WTC11 (cell line): ENCODE results near the gene PIP5K1A. TPM values are rescaled to one million over a fixed set of nuclear protein-coding genes. Genes with fewer than 3 reads are reported as not detected.

ENCODE experiments used
- ATAC-seq: fragments of 200-7000 bp; cut with Tn5 transposase; 2 replicates; pipeline ENCODE4 v1.10.0; 2021; ENCODE audit warnings: mild to moderate bottlenecking, moderate library complexity
- CTCF ChIA-PET: fragments of 300-600 bp; sonication (Branson Sonifier 250); formaldehyde crosslinking; loops from one replicate; lab custom pipeline; 2021; ENCODE audit warnings: antibody characterized with exemption; lab: Charles Lee
- POLR2A ChIA-PET: fragments of 350-600 bp; sonication (Branson Sonifier 250); formaldehyde crosslinking; loops from one replicate; lab custom pipeline; 2021; ENCODE audit warnings: antibody characterized with exemption; lab: Charles Lee
- DNase-seq: peaks from one replicate; pipeline ENCODE4 v3.0.0; 2021; ENCODE audit warnings: low spot score
- H3K27ac Mint-ChIP-seq: 2 replicates; pipeline ENCODE4 v1.8.0; 2021; ENCODE audit warnings: mixed read lengths
- H3K27me3 Mint-ChIP-seq: 2 replicates; pipeline ENCODE4 v1.8.0; 2021; ENCODE audit warnings: low read depth, mild to moderate bottlenecking, moderate library complexity, mixed read lengths
- H3K36me3 Mint-ChIP-seq: 2 replicates; pipeline ENCODE4 v1.8.0; 2021; ENCODE audit warnings: mixed read lengths
- H3K4me1 Mint-ChIP-seq: 2 replicates; pipeline ENCODE4 v1.8.0; 2022; ENCODE audit warnings: mixed read lengths
- H3K4me3 Mint-ChIP-seq: 2 replicates; pipeline ENCODE4 v1.8.0; 2021; ENCODE audit warnings: mild to moderate bottlenecking, moderate library complexity, mixed read lengths
- H3K9me3 Mint-ChIP-seq: 2 replicates; pipeline ENCODE4 v1.8.0; 2021; ENCODE audit warnings: mixed read lengths
- CREB1 ChIP-seq: sonication (generic); formaldehyde crosslinking; IDR thresholded peaks from 2 replicates; pipeline ENCODE4 v1.8.0; 2023; ENCODE audit warnings: mild to moderate bottlenecking, missing genetic modification reagents
- CREM ChIP-seq: sonication (generic); formaldehyde crosslinking; IDR thresholded peaks from 2 replicates; pipeline ENCODE4 v1.8.1; 2022; ENCODE audit warnings: mild to moderate bottlenecking, missing genetic modification reagents, moderate library complexity
- FOXK1 ChIP-seq: sonication (generic); formaldehyde crosslinking; IDR thresholded peaks from 2 replicates; pipeline ENCODE4 v1.8.0; 2022; ENCODE audit warnings: mild to moderate bottlenecking, moderate library complexity, missing genetic modification reagents
- GABPB1 ChIP-seq: sonication (generic); formaldehyde crosslinking; IDR thresholded peaks from 2 replicates; pipeline ENCODE4 v1.8.1; 2023; ENCODE audit warnings: mild to moderate bottlenecking, missing genetic modification reagents
- HMGXB4 ChIP-seq: sonication (generic); formaldehyde crosslinking; IDR thresholded peaks from 2 replicates; pipeline ENCODE4 v1.8.1; 2023; ENCODE audit warnings: mild to moderate bottlenecking, moderate library complexity, missing genetic modification reagents
- KAT7 ChIP-seq: sonication (generic); formaldehyde crosslinking; IDR thresholded peaks from 2 replicates; pipeline ENCODE4 v1.8.1; 2023; ENCODE audit warnings: missing genetic modification reagents, mild to moderate bottlenecking, borderline replicate concordance
- MLX ChIP-seq: sonication (generic); formaldehyde crosslinking; IDR thresholded peaks from 2 replicates; pipeline ENCODE4 v1.8.1; 2023; ENCODE audit warnings: mild to moderate bottlenecking, missing genetic modification reagents, moderate library complexity
- NFATC4 ChIP-seq: fragments of 250-450 bp; sonication (Bioruptor Pico); IDR thresholded peaks from 2 replicates; pipeline ENCODE4 v1.9.0; 2021; ENCODE audit warnings: mild to moderate bottlenecking
- NFE2L1 ChIP-seq: sonication (generic); formaldehyde crosslinking; IDR thresholded peaks from 2 replicates; pipeline ENCODE4 v1.8.1; 2023; ENCODE audit warnings: missing genetic modification reagents
- NFYB ChIP-seq: sonication (generic); formaldehyde crosslinking; conservative IDR thresholded peaks from 2 replicates; pipeline ENCODE4 v1.8.0; 2022; ENCODE audit warnings: low read depth, missing genetic modification reagents
- NR1H2 ChIP-seq: sonication (generic); formaldehyde crosslinking; IDR thresholded peaks from 2 replicates; pipeline ENCODE4 v1.9.0; 2021; ENCODE audit warnings: mild to moderate bottlenecking, moderate library complexity, missing genetic modification reagents
- OVOL2 ChIP-seq: fragments of 250-450 bp; sonication (Bioruptor Pico); IDR thresholded peaks from 2 replicates; pipeline ENCODE4 v1.9.0; 2021; ENCODE audit warnings: mild to moderate bottlenecking, borderline replicate concordance
- RORB ChIP-seq: fragments of 250-450 bp; sonication (Bioruptor Pico); IDR thresholded peaks from 2 replicates; pipeline ENCODE4 v1.9.0; 2021; ENCODE audit warnings: mild to moderate bottlenecking
- SMAD3 ChIP-seq: sonication (generic); formaldehyde crosslinking; IDR thresholded peaks from 2 replicates; pipeline ENCODE4 v1.8.0; 2022; ENCODE audit warnings: missing genetic modification reagents, mild to moderate bottlenecking, borderline replicate concordance
- TP53 ChIP-seq: sonication (generic); formaldehyde crosslinking; IDR thresholded peaks from 2 replicates; pipeline ENCODE4 v1.8.1; 2023; ENCODE audit warnings: mild to moderate bottlenecking, missing genetic modification reagents
- ZBTB43 ChIP-seq: sonication (generic); formaldehyde crosslinking; IDR thresholded peaks from 2 replicates; pipeline ENCODE4 v1.8.1; 2023; ENCODE audit warnings: mild to moderate bottlenecking, missing genetic modification reagents
- ZNF219 ChIP-seq: sonication (generic); formaldehyde crosslinking; IDR thresholded peaks from 2 replicates; pipeline ENCODE4 v1.8.0; 2023; ENCODE audit warnings: missing genetic modification reagents, mild to moderate bottlenecking, borderline replicate concordance
- ZNF263 ChIP-seq: sonication (generic); formaldehyde crosslinking; IDR thresholded peaks from 2 replicates; pipeline ENCODE4 v1.8.1; 2022; ENCODE audit warnings: low read depth, mild to moderate bottlenecking, moderate library complexity, missing genetic modification reagents
- ZNF416 ChIP-seq: fragments of 250-450 bp; sonication (Bioruptor Pico); IDR thresholded peaks from 2 replicates; pipeline ENCODE4 v1.9.0; 2021; ENCODE audit warnings: mild to moderate bottlenecking, inconsistent platforms
- ZNF423 ChIP-seq: fragments of 250-450 bp; sonication (Bioruptor Pico); IDR thresholded peaks from 2 replicates; pipeline ENCODE4 v2.1.2; 2022; ENCODE audit warnings: mild to moderate bottlenecking, moderate library complexity
- ZNF425 ChIP-seq: fragments of 250-450 bp; sonication (Bioruptor Pico); conservative IDR thresholded peaks from 2 replicates; pipeline ENCODE4 v1.9.0; 2021; ENCODE audit warnings: mild to moderate bottlenecking
- total RNA-seq: library from RNA; stranded (reverse); gene quantifications from 3 replicates; pipeline ENCODE4 v1.2.3, GENCODE V29; 2021
- TF ChIP-seq, protein P1 (sequence below): sonication (generic); formaldehyde crosslinking; conservative IDR thresholded peaks from 2 replicates; pipeline ENCODE4 v1.8.1; 2022; ENCODE audit warnings: mild to moderate bottlenecking, missing genetic modification reagents
- TF ChIP-seq, protein P2 (sequence below): sonication (generic); formaldehyde crosslinking; IDR thresholded peaks from 2 replicates; pipeline ENCODE4 v1.8.1; 2023; ENCODE audit warnings: mild to moderate bottlenecking, missing genetic modification reagents
- TF ChIP-seq, protein P3 (sequence below): fragments of 250-450 bp; sonication (Bioruptor Pico); IDR thresholded peaks from 2 replicates; pipeline ENCODE4 v1.9.0; 2021; ENCODE audit warnings: mild to moderate bottlenecking
- TF ChIP-seq, protein P4 (sequence below): sonication (generic); formaldehyde crosslinking; IDR thresholded peaks from 2 replicates; pipeline ENCODE4 v1.8.1; 2022; ENCODE audit warnings: low read depth, missing genetic modification reagents, borderline replicate concordance

The PIP5K1A gene
- total RNA-seq, 1 experiment from 2014 or later = 81.3 TPM

DNA sequence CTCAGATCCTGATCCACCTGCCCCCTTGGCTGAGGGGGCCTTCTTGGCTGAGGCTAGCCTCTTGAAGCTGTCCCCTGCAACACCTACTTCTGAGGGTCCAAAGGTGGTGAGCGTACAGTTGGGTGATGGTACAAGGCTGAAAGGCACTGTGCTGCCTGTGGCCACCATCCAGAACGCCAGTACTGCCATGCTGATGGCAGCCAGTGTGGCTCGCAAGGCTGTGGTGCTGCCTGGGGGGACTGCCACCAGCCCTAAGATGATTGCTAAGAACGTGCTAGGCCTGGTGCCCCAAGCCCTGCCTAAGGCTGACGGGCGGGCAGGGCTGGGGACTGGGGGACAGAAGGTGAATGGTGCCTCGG lies 89.0 kb downstream of the PIP5K1A start (continued):
- no peak for TF ChIP-seq FOXK1 (CRISPR knock-in tag)
- no peak for TF ChIP-seq ZNF219 (CRISPR knock-in tag)
- no peak for TF ChIP-seq SMAD3
- TF ChIP-seq MLX (CRISPR knock-in tag) = no peak
- TF ChIP-seq, protein P1, sequence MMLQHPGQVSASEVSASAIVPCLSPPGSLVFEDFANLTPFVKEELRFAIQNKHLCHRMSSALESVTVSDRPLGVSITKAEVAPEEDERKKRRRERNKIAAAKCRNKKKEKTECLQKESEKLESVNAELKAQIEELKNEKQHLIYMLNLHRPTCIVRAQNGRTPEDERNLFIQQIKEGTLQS = no peak

DNA sequence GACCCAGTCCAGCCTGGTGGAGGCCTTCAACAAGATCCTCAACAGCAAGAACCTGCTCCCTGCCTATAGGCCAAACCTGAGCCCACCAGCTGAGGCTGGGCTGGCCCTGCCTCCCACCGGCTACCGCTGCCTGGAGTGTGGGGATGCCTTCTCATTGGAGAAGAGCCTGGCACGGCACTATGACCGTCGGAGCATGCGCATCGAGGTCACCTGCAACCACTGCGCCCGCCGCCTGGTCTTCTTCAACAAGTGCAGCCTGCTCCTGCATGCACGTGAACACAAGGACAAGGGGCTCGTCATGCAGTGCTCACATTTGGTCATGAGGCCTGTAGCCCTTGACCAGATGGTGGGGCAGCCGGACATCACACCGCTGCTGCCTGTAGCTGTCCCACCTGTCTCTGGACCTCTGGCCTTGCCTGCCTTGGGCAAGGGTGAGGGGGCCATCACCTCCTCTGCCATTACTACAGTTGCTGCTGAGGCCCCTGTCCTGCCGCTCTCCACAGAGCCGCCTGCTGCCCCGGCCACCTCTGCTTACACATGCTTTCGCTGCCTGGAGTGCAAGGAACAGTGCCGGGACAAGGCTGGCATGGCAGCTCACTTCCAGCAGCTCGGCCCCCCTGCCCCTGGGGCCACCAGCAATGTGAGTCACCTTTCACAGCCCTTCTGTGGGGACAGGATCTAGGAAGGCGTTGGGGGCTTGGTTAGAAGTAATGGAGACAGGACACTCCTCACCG lies 89.6 kb downstream of the PIP5K1A start:
- CTCF ChIA-PET = interaction anchor here (1.1 kb wide), 1 partner anchor 13 kb away, joined by 4 read pairs; no protein-coding TSS in a partner anchor
- Mint-ChIP-seq H3K4me1 (peaks cover 21% of the 10 kb centered on the region), H3K4me3 (no peak overlapping the region), H3K27me3 (no peaks in the 10 kb centered on the region), H3K36me3 (peaks cover 53% of the 10 kb centered on the region), H3K27ac (no peak overlapping the region), H3K9me3 (no peaks in the 10 kb centered on the region)
- no peak for ATAC-seq
- POLR2A ChIA-PET = interaction anchor here (0.5 kb wide), 1 partner anchor 107 kb away, joined by 3 read pairs; no protein-coding TSS in a partner anchor
- DNase-seq = no peak
- TF ChIP-seq CREM (CRISPR knock-in tag) (no peak), NFE2L1 (CRISPR knock-in tag) (no peak), RORB (CRISPR knock-in tag) (no peak), HMGXB4 (no peak), OVOL2 (no peak), NFYB (CRISPR knock-in tag) (no peak), ZBTB43 (CRISPR knock-in tag) (no peak), ZNF263 (CRISPR knock-in tag) (no peak), GABPB1 (CRISPR knock-in tag) (no peak), NR1H2 (CRISPR knock-in tag) (no peak), ZNF425 (CRISPR knock-in tag) (no peak), ZNF423 (CRISPR knock-in tag) (no peak), KAT7 (CRISPR knock-in tag) (no peak), ZNF416 (CRISPR knock-in tag) (no peak), CREB1 (CRISPR knock-in tag) (no peak), TP53 (CRISPR knock-in tag) (no peak), NFATC4 (no peak)
- TF ChIP-seq, protein P2, sequence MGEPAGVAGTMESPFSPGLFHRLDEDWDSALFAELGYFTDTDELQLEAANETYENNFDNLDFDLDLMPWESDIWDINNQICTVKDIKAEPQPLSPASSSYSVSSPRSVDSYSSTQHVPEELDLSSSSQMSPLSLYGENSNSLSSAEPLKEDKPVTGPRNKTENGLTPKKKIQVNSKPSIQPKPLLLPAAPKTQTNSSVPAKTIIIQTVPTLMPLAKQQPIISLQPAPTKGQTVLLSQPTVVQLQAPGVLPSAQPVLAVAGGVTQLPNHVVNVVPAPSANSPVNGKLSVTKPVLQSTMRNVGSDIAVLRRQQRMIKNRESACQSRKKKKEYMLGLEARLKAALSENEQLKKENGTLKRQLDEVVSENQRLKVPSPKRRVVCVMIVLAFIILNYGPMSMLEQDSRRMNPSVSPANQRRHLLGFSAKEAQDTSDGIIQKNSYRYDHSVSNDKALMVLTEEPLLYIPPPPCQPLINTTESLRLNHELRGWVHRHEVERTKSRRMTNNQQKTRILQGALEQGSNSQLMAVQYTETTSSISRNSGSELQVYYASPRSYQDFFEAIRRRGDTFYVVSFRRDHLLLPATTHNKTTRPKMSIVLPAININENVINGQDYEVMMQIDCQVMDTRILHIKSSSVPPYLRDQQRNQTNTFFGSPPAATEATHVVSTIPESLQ (CRISPR knock-in tag) = no peak
- TF ChIP-seq, protein P3, sequence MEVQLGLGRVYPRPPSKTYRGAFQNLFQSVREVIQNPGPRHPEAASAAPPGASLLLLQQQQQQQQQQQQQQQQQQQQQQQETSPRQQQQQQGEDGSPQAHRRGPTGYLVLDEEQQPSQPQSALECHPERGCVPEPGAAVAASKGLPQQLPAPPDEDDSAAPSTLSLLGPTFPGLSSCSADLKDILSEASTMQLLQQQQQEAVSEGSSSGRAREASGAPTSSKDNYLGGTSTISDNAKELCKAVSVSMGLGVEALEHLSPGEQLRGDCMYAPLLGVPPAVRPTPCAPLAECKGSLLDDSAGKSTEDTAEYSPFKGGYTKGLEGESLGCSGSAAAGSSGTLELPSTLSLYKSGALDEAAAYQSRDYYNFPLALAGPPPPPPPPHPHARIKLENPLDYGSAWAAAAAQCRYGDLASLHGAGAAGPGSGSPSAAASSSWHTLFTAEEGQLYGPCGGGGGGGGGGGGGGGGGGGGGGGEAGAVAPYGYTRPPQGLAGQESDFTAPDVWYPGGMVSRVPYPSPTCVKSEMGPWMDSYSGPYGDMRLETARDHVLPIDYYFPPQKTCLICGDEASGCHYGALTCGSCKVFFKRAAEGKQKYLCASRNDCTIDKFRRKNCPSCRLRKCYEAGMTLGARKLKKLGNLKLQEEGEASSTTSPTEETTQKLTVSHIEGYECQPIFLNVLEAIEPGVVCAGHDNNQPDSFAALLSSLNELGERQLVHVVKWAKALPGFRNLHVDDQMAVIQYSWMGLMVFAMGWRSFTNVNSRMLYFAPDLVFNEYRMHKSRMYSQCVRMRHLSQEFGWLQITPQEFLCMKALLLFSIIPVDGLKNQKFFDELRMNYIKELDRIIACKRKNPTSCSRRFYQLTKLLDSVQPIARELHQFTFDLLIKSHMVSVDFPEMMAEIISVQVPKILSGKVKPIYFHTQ (CRISPR knock-in tag) = no peak
- TF ChIP-seq, protein P4, sequence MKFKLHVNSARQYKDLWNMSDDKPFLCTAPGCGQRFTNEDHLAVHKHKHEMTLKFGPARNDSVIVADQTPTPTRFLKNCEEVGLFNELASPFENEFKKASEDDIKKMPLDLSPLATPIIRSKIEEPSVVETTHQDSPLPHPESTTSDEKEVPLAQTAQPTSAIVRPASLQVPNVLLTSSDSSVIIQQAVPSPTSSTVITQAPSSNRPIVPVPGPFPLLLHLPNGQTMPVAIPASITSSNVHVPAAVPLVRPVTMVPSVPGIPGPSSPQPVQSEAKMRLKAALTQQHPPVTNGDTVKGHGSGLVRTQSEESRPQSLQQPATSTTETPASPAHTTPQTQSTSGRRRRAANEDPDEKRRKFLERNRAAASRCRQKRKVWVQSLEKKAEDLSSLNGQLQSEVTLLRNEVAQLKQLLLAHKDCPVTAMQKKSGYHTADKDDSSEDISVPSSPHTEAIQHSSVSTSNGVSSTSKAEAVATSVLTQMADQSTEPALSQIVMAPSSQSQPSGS (CRISPR knock-in tag) = no peak
